ENCODE data around the gene INTS3. TPM values are rescaled to one million over a fixed set of nuclear protein-coding genes. Genes with fewer than 3 reads are reported as not detected.

Gene INTS3
- total RNA-seq, 2 experiments from 2014 or later = 53.6 to 57.2 TPM

- Mint-ChIP-seq H3K4me1 (peaks cover 55% of the 10 kb centered on the region), H3K27ac (peak overlapping the region; percentile 71), H3K9me3 (no peaks in the 10 kb centered on the region), H3K4me3 (no peak overlapping the region), H3K36me3 (peaks cover 3% of the 10 kb centered on the region), H3K27me3 (no peaks in the 10 kb centered on the region)
- no peak for ATAC-seq (ENCODE audit: low read depth)
- peak; percentile 25 for DNase-seq
- POLR2A ChIA-PET = interaction anchor here (0.6 to 2.9 kb wide), 3 partner anchors 10 to 198 kb away, joined by 3 to 9 read pairs (median 7); partner anchors contain the start of genes DENND4B and RPS27
Observed at GRCh38 chr1:153793261-153793972, 65.6 kb downstream of the INTS3 start.

DNA sequence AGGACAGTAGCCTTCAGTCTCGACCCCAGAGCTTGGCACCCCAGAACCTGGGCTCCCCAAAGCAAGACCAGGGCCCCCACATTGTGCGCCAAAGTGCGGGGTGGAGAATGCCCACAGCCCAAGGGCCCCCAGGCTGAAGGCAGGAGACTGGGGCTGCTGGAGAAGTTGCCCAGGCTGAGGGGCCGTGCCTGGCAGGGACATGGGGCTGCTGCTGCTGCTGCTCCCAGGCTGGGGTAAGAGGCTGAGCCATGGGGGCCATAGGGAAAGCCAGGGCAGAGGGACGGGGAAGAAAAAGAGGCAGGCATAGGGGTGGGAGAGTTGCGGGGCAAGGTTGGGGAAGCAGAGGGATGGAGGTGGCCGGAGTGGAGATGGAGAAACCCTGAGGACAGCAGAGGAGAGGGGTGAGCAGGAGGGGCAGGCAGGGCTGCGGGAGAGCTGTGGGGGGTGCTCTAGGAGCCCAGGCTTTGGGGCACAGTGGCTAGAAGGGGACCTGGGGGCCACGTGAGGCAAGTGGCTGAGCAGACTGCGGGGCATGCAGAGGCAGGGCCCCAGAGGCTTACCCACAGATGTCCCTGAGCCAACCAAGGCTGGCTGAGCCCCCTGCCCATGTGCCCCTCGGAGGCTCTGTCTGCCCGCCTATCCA, 66.2 kb downstream of the INTS3 start:
- no peak overlapping the region for H3K4me3 Mint-ChIP-seq
- peaks cover 54% of the 10 kb centered on the region for H3K4me1 Mint-ChIP-seq
- peaks cover 3% of the 10 kb centered on the region for H3K36me3 Mint-ChIP-seq
- no peaks in the 10 kb centered on the region for H3K27me3 Mint-ChIP-seq
- ATAC-seq (ENCODE audit: low read depth) (no peak), DNase-seq (peak; percentile 31)
- peak overlapping the region; percentile 68 for H3K27ac Mint-ChIP-seq
- POLR2A ChIA-PET = interaction anchor here (0.6 to 2.9 kb wide), 2 partner anchors 152 to 197 kb away, joined by 3 to 9 read pairs; partner anchors contain the start of genes DENND4B and RPS27
- H3K9me3 Mint-ChIP-seq = no peaks in the 10 kb centered on the region

- H3K27me3 Mint-ChIP-seq = no peaks in the 10 kb centered on the region
- ATAC-seq (ENCODE audit: low read depth) (no peak), DNase-seq (no peak)
- no peaks in the 10 kb centered on the region for H3K9me3 Mint-ChIP-seq
- POLR2A ChIA-PET = interaction anchor here (0.5 to 2.9 kb wide), 4 partner anchors 11 to 196 kb away, joined by 3 to 10 read pairs (median 6); partner anchors contain the start of genes RPS27 and SLC27A3
- H3K4me3 Mint-ChIP-seq = no peak overlapping the region
- H3K36me3 Mint-ChIP-seq = peaks cover 3% of the 10 kb centered on the region
- H3K27ac Mint-ChIP-seq = peak overlapping the region; percentile 76
- peaks cover 50% of the 10 kb centered on the region for H3K4me1 Mint-ChIP-seq
Observed at GRCh38 chr1:153794624-153795329, 66.9 kb downstream of the INTS3 start.

GRCh38 chr1:153795330-153795837, 67.5 kb downstream of the INTS3 start:
- H3K27ac Mint-ChIP-seq = peak overlapping the region; percentile 31
- H3K27me3 Mint-ChIP-seq = no peaks in the 10 kb centered on the region
- POLR2A ChIA-PET = interaction anchor here (0.5 to 2.5 kb wide), 4 partner anchors 12 to 167 kb away, joined by 3 to 10 read pairs (median 4); partner anchors contain the start of genes SLC27A3 and SLC39A1
- H3K9me3 Mint-ChIP-seq = no peaks in the 10 kb centered on the region
- no peaks in the 10 kb centered on the region for H3K36me3 Mint-ChIP-seq
- DNase-seq (peak; percentile 35), ATAC-seq (ENCODE audit: low read depth) (no peak)
- H3K4me1 Mint-ChIP-seq = peaks cover 44% of the 10 kb centered on the region
- H3K4me3 Mint-ChIP-seq = no peak overlapping the region

DNA sequence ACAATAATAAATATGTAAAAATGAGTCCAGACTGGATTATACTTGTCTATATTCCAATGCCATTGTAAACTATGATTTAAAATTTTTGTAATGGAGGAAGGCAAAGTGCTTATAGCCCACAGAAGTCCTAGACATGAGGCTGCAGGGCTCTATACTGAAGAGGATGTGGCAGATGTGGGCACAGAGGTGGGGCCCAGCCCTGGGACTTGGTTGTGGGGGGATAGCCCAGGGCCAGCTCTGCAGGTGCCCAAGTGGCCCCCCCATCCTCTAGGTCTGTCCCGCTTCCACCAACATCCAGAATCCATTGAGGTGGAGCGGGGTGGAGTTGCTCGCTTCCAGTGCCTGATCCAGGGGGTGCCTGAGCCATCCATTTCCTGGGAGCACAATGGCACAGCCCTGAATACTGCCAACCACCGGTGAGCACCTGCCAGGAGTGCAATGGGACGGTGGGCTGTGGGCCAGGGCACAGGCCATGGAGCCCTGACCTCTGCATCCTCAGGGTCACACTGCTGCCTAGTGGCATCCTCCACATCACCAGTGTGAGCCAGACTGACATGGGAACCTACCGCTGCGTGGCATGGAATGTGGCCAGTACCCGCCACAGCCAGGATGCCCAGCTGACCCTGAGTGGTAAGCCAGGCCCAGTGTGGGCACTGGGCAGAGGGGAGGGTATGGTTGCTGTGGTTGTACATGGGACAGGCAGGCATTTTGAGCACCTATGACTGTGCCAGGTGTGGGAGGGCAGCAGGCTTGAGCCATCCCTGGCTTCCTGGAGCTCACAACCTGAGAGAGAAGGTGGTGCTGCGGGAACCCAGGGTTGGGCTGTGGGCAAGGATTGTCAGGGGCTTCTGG, 68.3 kb downstream of the INTS3 start:
- Mint-ChIP-seq H3K27me3 (no peaks in the 10 kb centered on the region), H3K4me3 (peak overlapping the region; percentile 61), H3K27ac (peak overlapping the region; percentile 86), H3K9me3 (no peaks in the 10 kb centered on the region), H3K4me1 (peaks cover 36% of the 10 kb centered on the region), H3K36me3 (no peaks in the 10 kb centered on the region)
- DNase-seq (peak; percentile 58), ATAC-seq (ENCODE audit: low read depth) (peak; percentile 62)
- POLR2A ChIA-PET = interaction anchor here (1.3 to 2.5 kb wide), 3 partner anchors 12 to 167 kb away, joined by 4 to 10 read pairs (median 6); partner anchors contain the start of genes SLC27A3 and SLC39A1

DNA sequence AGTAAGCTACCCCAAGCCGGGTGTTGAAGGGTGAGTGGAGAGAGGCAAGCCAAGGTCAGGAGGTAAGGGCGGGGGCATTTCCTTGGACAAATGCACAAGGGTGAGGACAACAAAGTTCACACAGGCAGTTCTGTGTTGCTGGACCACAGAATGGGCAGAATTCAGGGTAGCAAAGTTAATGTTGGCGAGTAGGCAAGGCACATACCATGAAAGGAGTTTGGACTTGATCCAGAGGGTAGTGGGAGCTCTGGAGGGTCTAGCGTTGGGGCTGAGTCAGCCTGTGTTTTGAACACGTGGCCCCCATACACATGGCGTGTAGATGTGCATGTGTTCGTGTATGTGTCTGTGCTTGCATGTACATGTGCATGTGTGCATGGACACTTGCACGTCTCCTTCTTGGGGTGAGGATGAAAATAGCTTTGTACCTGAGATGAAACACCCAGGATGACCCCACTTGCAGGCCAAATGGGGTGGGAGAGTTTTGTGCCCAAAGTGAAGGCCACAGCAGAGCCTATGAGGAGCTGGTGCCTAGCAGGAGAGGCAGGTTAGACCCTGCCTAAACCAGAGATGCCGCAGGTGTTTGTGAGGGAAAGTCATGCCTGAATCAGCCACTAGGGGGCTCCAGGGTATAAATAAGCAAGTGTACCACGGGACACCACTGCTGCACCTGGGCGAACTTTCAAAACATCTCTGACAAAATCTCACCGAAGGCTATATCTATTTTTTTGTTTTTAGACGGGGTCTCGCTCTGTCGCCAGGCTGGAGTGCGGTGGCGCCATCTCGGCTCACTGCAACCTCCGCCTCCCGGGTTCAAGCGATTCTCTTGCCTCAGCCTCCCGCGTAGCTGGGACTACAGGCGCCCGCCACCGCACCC, 69.2 kb downstream of the INTS3 start:
- Mint-ChIP-seq H3K4me1 (peaks cover 31% of the 10 kb centered on the region), H3K27ac (peak overlapping the region; percentile 86), H3K4me3 (peak overlapping the region; percentile 61), H3K27me3 (no peaks in the 10 kb centered on the region), H3K9me3 (no peaks in the 10 kb centered on the region), H3K36me3 (peaks cover 3% of the 10 kb centered on the region)
- peak; percentile 75 for DNase-seq
- POLR2A ChIA-PET = interaction anchor here (0.5 to 2.5 kb wide), 5 partner anchors 13 to 180 kb away, joined by 3 to 10 read pairs (median 4); partner anchors contain the start of genes SLC27A3 and SLC39A1
- ATAC-seq (ENCODE audit: low read depth) = peak; percentile 66

DNA sequence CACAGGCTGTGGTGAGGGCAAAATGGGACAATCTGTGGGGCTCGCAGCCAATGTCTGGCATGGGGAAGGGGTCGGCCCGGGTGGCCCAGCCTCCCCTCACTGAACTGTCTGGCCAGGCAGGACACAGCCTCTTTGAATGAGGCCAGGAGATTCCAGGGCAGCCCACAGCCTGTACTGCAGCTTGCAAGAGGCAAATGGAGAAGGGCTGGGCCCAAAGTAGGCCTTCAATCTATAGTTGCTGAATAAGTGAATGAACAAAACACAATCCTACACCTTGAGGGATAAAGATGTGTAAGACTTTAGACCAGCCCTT, 70.6 kb downstream of the INTS3 start:
- Mint-ChIP-seq H3K4me1 (peaks cover 29% of the 10 kb centered on the region), H3K36me3 (peaks cover 14% of the 10 kb centered on the region), H3K27ac (peak overlapping the region; percentile 49), H3K4me3 (no peak overlapping the region), H3K9me3 (no peaks in the 10 kb centered on the region), H3K27me3 (no peaks in the 10 kb centered on the region)
- no peak for DNase-seq
- no peak for ATAC-seq (ENCODE audit: low read depth)
- POLR2A ChIA-PET = interaction anchor here (1.8 kb wide), 2 partner anchors 168 to 189 kb away, joined by 4 to 5 read pairs; no protein-coding TSS in a partner anchor

GRCh38 chr1:153799016-153799415, 71.2 kb downstream of the INTS3 start:
- Mint-ChIP-seq H3K4me1 (peaks cover 35% of the 10 kb centered on the region), H3K27me3 (no peaks in the 10 kb centered on the region), H3K36me3 (peaks cover 18% of the 10 kb centered on the region), H3K27ac (peak overlapping the region; percentile 49), H3K4me3 (no peak overlapping the region), H3K9me3 (no peaks in the 10 kb centered on the region)
- no peak for DNase-seq
- POLR2A ChIA-PET = interaction anchor here (1.8 kb wide), 1 partner anchor 188 kb away, joined by 5 read pairs; no protein-coding TSS in a partner anchor
- no peak for ATAC-seq (ENCODE audit: low read depth)

GRCh38 chr1:153799566-153800465, 72.0 kb downstream of the INTS3 start:
- Mint-ChIP-seq H3K27ac (no peak overlapping the region), H3K4me1 (peaks cover 38% of the 10 kb centered on the region), H3K9me3 (no peaks in the 10 kb centered on the region), H3K4me3 (no peak overlapping the region), H3K36me3 (peaks cover 18% of the 10 kb centered on the region), H3K27me3 (no peaks in the 10 kb centered on the region)
- ATAC-seq (ENCODE audit: low read depth) (no peak), DNase-seq (no peak)
- POLR2A ChIA-PET = interaction anchor here (1.8 kb wide), 1 partner anchor 187 kb away, joined by 5 read pairs; no protein-coding TSS in a partner anchor

DNA sequence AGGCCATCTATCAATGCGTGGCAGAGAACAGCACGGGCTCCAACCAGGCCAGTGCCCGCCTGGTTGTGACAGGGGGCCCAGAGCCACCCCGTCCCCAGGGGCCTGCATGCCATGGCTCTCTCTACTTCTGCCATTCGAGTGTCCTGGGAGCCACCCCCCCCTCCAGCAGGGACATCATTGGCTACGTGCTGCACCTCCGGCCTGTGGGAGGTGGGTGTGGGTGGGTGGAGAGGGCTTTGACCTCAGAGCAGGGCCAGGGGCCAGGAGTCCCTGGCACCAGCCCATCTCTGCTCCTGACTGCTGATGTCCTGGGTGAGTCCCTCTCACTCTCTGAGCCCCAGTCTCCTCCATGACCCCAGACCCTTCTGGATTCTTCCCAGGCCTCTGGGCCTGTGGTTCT, 72.7 kb downstream of the INTS3 start:
- ATAC-seq (ENCODE audit: low read depth) (no peak), DNase-seq (no peak)
- Mint-ChIP-seq H3K9me3 (no peaks in the 10 kb centered on the region), H3K27me3 (no peaks in the 10 kb centered on the region), H3K36me3 (peaks cover 18% of the 10 kb centered on the region), H3K27ac (no peak overlapping the region), H3K4me1 (peaks cover 41% of the 10 kb centered on the region), H3K4me3 (no peak overlapping the region)
- POLR2A ChIA-PET = no interaction called here

Measured in activated naive CD8-positive, alpha-beta T cell treated with anti-CD3 and anti-CD28 coated beads, Interleukin-2, amount 10 ng/mL, durations not matched to agents 7 days and 5 days (primary cell).